ENCODE results near the gene SPRYD3.

GRCh38 chr12:53042607-53043454 is 36.4 kb downstream of the SPRYD3 start:
- TF ChIP-seq, protein P1, sequence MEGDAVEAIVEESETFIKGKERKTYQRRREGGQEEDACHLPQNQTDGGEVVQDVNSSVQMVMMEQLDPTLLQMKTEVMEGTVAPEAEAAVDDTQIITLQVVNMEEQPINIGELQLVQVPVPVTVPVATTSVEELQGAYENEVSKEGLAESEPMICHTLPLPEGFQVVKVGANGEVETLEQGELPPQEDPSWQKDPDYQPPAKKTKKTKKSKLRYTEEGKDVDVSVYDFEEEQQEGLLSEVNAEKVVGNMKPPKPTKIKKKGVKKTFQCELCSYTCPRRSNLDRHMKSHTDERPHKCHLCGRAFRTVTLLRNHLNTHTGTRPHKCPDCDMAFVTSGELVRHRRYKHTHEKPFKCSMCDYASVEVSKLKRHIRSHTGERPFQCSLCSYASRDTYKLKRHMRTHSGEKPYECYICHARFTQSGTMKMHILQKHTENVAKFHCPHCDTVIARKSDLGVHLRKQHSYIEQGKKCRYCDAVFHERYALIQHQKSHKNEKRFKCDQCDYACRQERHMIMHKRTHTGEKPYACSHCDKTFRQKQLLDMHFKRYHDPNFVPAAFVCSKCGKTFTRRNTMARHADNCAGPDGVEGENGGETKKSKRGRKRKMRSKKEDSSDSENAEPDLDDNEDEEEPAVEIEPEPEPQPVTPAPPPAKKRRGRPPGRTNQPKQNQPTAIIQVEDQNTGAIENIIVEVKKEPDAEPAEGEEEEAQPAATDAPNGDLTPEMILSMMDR (IDR thresholded peaks at IDR 0.05): no peak
- no peak for TF ChIP-seq POLR2A (IDR thresholded peaks at IDR 0.05)
